IMR-90 (cell line): Measurements from ENCODE around the gene GABARAPL2. TPM values are rescaled to one million over a fixed set of nuclear protein-coding genes. Genes with fewer than 3 reads are reported as not detected.
A peak's percentile ranks its signal among the peaks of the same experiment; 100 is the strongest.

Experiments used
- ATAC-seq: fragments of 200-7000 bp; cut with Tn5 transposase; 2 replicates; pipeline ENCODE4 v1.9.1; 2020; ENCODE audit warnings: low read depth, mild to moderate bottlenecking, moderate library complexity
- BruUV-seq: library from RNA; stranded (reverse); fragments of 400-500 nt; replicated peaks from 2 replicates; lab custom pipeline; 2021; lab: Mats Ljungman, UMichigan
- CTCF ChIA-PET: fragments of 300-600 bp; formaldehyde crosslinking; extraction: SDS; loops from one replicate; lab custom pipeline; 2021; ENCODE audit warnings: antibody characterized with exemption; lab: Yijun Ruan, JAX
- POLR2A ChIA-PET: fragments of 300-600 bp; sonication (Branson Sonifier 250); formaldehyde crosslinking; loops from one replicate; lab custom pipeline; 2022; ENCODE audit warnings: antibody characterized with exemption; ENCODE audit not compliant: unreplicated experiment; lab: Charles Lee
- DNase-seq: peaks from one replicate; pipeline ENCODE4 v3.0.0; 2013
- H2AFZ ChIP-seq: replicated peaks from 2 replicates; pipeline ENCODE3; 2013; ENCODE audit warnings: low read length, mild to moderate bottlenecking; ENCODE audit not compliant: poor library complexity
- H2AK5ac ChIP-seq: 2 replicates; pipeline ENCODE4 v1.6.1; 2013; ENCODE audit warnings: low read depth, low read length, inconsistent platforms
- H2AK9ac ChIP-seq: replicated peaks from 2 replicates; pipeline ENCODE3; 2013; ENCODE audit warnings: mild to moderate bottlenecking, low read depth, low read length, moderate library complexity; ENCODE audit not compliant: poor library complexity
- H2BK120ac ChIP-seq: 2 replicates; pipeline ENCODE4 v1.6.1; 2013; ENCODE audit warnings: low read depth, low read length, inconsistent platforms
- H2BK15ac ChIP-seq: 3 replicates; pipeline ENCODE4 v1.6.1; 2013; ENCODE audit warnings: low read depth, low read length, inconsistent platforms
- H2BK20ac ChIP-seq: 2 replicates; pipeline ENCODE4 v1.6.1; 2013; ENCODE audit warnings: low read depth, mild to moderate bottlenecking, inconsistent platforms, low read length, moderate library complexity
- H2BK5ac ChIP-seq: 2 replicates; pipeline ENCODE4 v1.6.1; 2013; ENCODE audit warnings: mild to moderate bottlenecking, low read depth, low read length, inconsistent platforms; ENCODE audit not compliant: poor library complexity, severe bottlenecking
- H3K14ac ChIP-seq: replicated peaks from 2 replicates; pipeline ENCODE4 v1.6.1; 2013; ENCODE audit warnings: low read depth, low read length, inconsistent platforms
- H3K18ac ChIP-seq: 2 replicates; pipeline ENCODE4 v1.6.1; 2013; ENCODE audit warnings: low read depth, low read length, control low read depth
- H3K23ac ChIP-seq: 2 replicates; pipeline ENCODE4 v1.6.1; 2013; ENCODE audit warnings: low read depth, low read length, inconsistent platforms
- H3K27ac ChIP-seq: 2 replicates; pipeline ENCODE4 v1.5.1; 2013; ENCODE audit warnings: mild to moderate bottlenecking, control low read depth, low read length; ENCODE audit not compliant: insufficient read depth
- H3K27me3 ChIP-seq: 2 replicates; pipeline ENCODE4 v1.6.1; 2013; ENCODE audit warnings: low read length; ENCODE audit not compliant: control insufficient read depth, insufficient read depth
- H3K36me3 ChIP-seq: 2 replicates; pipeline ENCODE4 v1.6.1; 2013; ENCODE audit warnings: low read length, mixed read lengths; ENCODE audit not compliant: control insufficient read depth, insufficient read depth
- H3K4ac ChIP-seq: 2 replicates; pipeline ENCODE4 v1.6.1; 2013; ENCODE audit warnings: low read depth, low read length, inconsistent platforms
- H3K4me1 ChIP-seq: 2 replicates; pipeline ENCODE4 v1.6.1; 2013; ENCODE audit warnings: low read length, mixed read lengths; ENCODE audit not compliant: control insufficient read depth, insufficient read depth
- H3K4me2 ChIP-seq: 2 replicates; pipeline ENCODE4 v1.6.1; 2013; ENCODE audit warnings: low read depth, mild to moderate bottlenecking, control low read depth, low read length, moderate library complexity
- H3K4me3 ChIP-seq: 2 replicates; pipeline ENCODE4 v1.5.1; 2013; ENCODE audit warnings: low read depth, mild to moderate bottlenecking, control low read depth, low read length, moderate library complexity; ENCODE audit not compliant: insufficient read depth
- H3K56ac ChIP-seq: 2 replicates; pipeline ENCODE4 v1.6.1; 2013; ENCODE audit warnings: low read length, inconsistent platforms; ENCODE audit not compliant: insufficient read depth; ENCODE audit errors: extremely low read depth
- H3K79me1 ChIP-seq, 2 experiments: 2 replicates each; pipeline ENCODE4 v1.6.1; 2013; ENCODE audit warnings: low read length in 2 of 2, inconsistent platforms in 1 of 2, low read depth in 1 of 2
- H3K9ac ChIP-seq: 2 replicates; pipeline ENCODE4 v1.6.1; 2013; ENCODE audit warnings: low read depth, low read length, control low read depth
- H3K9me1 ChIP-seq: 2 replicates; pipeline ENCODE4 v1.6.1; 2013; ENCODE audit warnings: low read length, inconsistent platforms; ENCODE audit not compliant: insufficient read depth
- H3K9me3 ChIP-seq: 2 replicates; pipeline ENCODE4 v1.6.1; 2013; ENCODE audit warnings: low read length; ENCODE audit not compliant: control insufficient read depth, insufficient read depth
- H4K20me1 ChIP-seq: 2 replicates; pipeline ENCODE4 v1.6.1; 2013; ENCODE audit warnings: low read length, inconsistent platforms; ENCODE audit not compliant: insufficient read depth
- H4K5ac ChIP-seq: 2 replicates; pipeline ENCODE4 v1.6.1; 2013; ENCODE audit warnings: mild to moderate bottlenecking, low read depth, low read length, control low read depth
- H4K8ac ChIP-seq, 2 experiments: 2 replicates each; pipeline ENCODE4 v1.6.1; 2013; ENCODE audit warnings: low read depth in 2 of 2, low read length in 2 of 2, control low read depth in 1 of 2, inconsistent platforms in 1 of 2
- H4K91ac ChIP-seq: 2 replicates; pipeline ENCODE4 v1.6.1; 2013; ENCODE audit warnings: low read depth, low read length, inconsistent platforms; ENCODE audit not compliant: insufficient read depth
- BHLHE40 ChIP-seq: fragments of 150-350 bp; IDR thresholded peaks from 2 replicates; pipeline ENCODE4 v1.6.1; 2016; ENCODE audit warnings: mild to moderate bottlenecking, low read depth, low read length
- CEBPB ChIP-seq: IDR thresholded peaks from 2 replicates; pipeline ENCODE4 v1.6.1; 2012; ENCODE audit warnings: low read depth, low read length, improper control_type of control experiment
- CHD1 ChIP-seq: IDR thresholded peaks from 2 replicates; pipeline ENCODE4 v1.6.1; 2012; ENCODE audit warnings: low read depth, low read length, improper control_type of control experiment
- MAFK ChIP-seq: IDR thresholded peaks from 2 replicates; pipeline ENCODE4 v1.6.1; 2012; ENCODE audit warnings: low read depth, low read length, improper control_type of control experiment
- MAZ ChIP-seq: IDR thresholded peaks from 2 replicates; pipeline ENCODE4 v1.6.1; 2012; ENCODE audit warnings: low read depth, mild to moderate bottlenecking, low read length, improper control_type of control experiment, moderate library complexity, borderline replicate concordance
- WGBS, 2 experiments: methylation state at CpG; one replicate each; pipeline versions ENCODE4 v1.1.5 to v1.1.7; 2013; ENCODE audit warnings: missing lambda C conversion rate in 2 of 2; ENCODE audit not compliant: insufficient read length in 1 of 2; ENCODE audit errors: extremely low coverage in 2 of 2; 5-methylcytosine and 5-hydroxymethylcytosine counted together
- dilution Hi-C: fragments of 300-500 bp; cut with HindIII; formaldehyde crosslinking; loops from one replicate; pipeline ENCODE4 v1.14.3; 2018; ENCODE audit warnings: low sequenced_read_pairs; ENCODE audit not compliant: unreplicated experiment
- in situ Hi-C: fragments of 300-500 bp; cut with MboI; formaldehyde crosslinking; loops from 3 replicates; pipeline ENCODE4 v1.14.3; 2019; ENCODE audit warnings: low sequenced_read_pairs, inconsistent platforms, mixed read lengths
- intact Hi-C: fragments of 100-400 bp; cut with micrococcal nuclease; formaldehyde crosslinking; loops from 2 replicates; pipeline ENCODE4 v1.10.0; 2022
- polyA plus RNA-seq, 3 experiments: library from polyadenylated mRNA; depleted of rRNA; stranded (reverse); fragments of >200 nt; gene quantifications; 2 replicates each; pipeline ENCODE4 v1.2.3, GENCODE V29; 2012; ENCODE audit warnings: low replicate concordance in 1 of 3
- total RNA-seq: library from RNA; depleted of rRNA; stranded (reverse); fragments of >200 nt; gene quantifications from 2 replicates; pipeline ENCODE4 v1.2.3, GENCODE V29; 2012
- TF ChIP-seq, protein P1 (sequence below): conservative IDR thresholded peaks from 2 replicates; pipeline ENCODE4 v1.5.1; 2012; ENCODE audit warnings: mild to moderate bottlenecking, low read depth, low read length, improper control_type of control experiment

The GABARAPL2 gene
- total and polyA plus RNA-seq, 2 of the 4 experiments (the other 2 are of a cell fraction) = 33.3 to 65.9 TPM

DNA sequence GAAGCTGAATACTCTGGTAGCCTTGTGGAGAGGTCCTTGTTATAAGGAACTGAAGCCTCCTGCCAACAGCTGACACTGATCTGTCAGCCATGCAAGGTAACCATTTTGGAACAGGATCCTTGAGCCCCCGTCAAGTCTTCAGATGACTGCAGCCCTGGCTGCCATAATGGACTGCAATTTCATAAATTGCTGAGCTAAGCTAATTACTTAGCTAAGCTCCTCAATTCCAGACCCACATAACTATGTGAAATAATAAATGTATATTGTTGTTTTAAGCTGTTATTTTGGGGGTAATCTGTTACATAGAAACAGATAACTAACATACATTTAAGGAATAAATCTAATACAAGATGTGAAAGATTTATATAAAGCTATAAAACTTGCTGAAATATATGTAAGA is 40.3 kb downstream of the GABARAPL2 start:
- Histone ChIP-seq H3K27me3 (no peaks in the 10 kb centered on the region), H4K5ac (no peak overlapping the region), H3K4me2 (no peak overlapping the region), H3K27ac (no peak overlapping the region), H3K79me1 (peaks cover 5 to 10% of the 10 kb centered on the region in 2 experiments; a peak in 2 of 4 replicates), H3K9me1 (0 out of 2 replicates have a peak, but pooled peaks cover 3% of the 10 kb centered on the region), H3K9me3 (no peaks in the 10 kb centered on the region), H2BK20ac (no peak overlapping the region), H3K4me3 (no peak overlapping the region), H2BK5ac (no peak overlapping the region), H4K91ac (no peak overlapping the region), H3K23ac (no peak overlapping the region), H3K14ac (no peak overlapping the region), H2AK9ac (no peak overlapping the region), H4K20me1 (no peaks in the 10 kb centered on the region), H3K56ac (no peak overlapping the region), H2BK120ac (no peak overlapping the region), H3K36me3 (peaks cover 39% of the 10 kb centered on the region), H2AFZ (no peak overlapping the region), H3K4me1 (no peaks in the 10 kb centered on the region), H2BK15ac (no peak overlapping the region), H2AK5ac (no peak overlapping the region), H4K8ac (no peak overlapping the region), H3K18ac (no peak overlapping the region), H3K9ac (no peak overlapping the region), H3K4ac (no peak overlapping the region)
- in situ Hi-C loops = no loop called here
- BruUV-seq = no TSS peak
- dilution Hi-C loops = no loop called here
- 100% methylated on average over 1 of the region's 1 CpG; no CpG with 5 or more reads in 1 of the 2 experiments for WGBS, 2 experiments
- DNase-seq (no peak), ATAC-seq (no peak)
- ChIA-PET POLR2A (interaction anchor here (0.6 to 0.7 kb wide), 2 partner anchors 41 to 65 kb away, joined by 4 to 9 read pairs; partner anchors contain the start of genes KARS1 and TERF2IP), CTCF (no interaction called here)
- TF ChIP-seq BHLHE40 (no peak), MAFK (peak; percentile 98), MAZ (no peak), CEBPB (no peak), CHD1 (no peak)
- TF ChIP-seq, protein P1, sequence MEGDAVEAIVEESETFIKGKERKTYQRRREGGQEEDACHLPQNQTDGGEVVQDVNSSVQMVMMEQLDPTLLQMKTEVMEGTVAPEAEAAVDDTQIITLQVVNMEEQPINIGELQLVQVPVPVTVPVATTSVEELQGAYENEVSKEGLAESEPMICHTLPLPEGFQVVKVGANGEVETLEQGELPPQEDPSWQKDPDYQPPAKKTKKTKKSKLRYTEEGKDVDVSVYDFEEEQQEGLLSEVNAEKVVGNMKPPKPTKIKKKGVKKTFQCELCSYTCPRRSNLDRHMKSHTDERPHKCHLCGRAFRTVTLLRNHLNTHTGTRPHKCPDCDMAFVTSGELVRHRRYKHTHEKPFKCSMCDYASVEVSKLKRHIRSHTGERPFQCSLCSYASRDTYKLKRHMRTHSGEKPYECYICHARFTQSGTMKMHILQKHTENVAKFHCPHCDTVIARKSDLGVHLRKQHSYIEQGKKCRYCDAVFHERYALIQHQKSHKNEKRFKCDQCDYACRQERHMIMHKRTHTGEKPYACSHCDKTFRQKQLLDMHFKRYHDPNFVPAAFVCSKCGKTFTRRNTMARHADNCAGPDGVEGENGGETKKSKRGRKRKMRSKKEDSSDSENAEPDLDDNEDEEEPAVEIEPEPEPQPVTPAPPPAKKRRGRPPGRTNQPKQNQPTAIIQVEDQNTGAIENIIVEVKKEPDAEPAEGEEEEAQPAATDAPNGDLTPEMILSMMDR = no peak
- intact Hi-C loops = no loop called here
